ENCODE data around the gene EMSY. TPM values are rescaled to one million over a fixed set of nuclear protein-coding genes. Genes with fewer than 3 reads are reported as not detected.

The EMSY gene
- total and polyA plus RNA-seq, 2 of the 8 experiments (the other 6 are each of a cell fraction or from before 2014, with no cell fraction given): 29.6 to 34.6 TPM

GRCh38 chr11:76397383-76397782 lies 47.4 kb upstream of the EMSY start:
- no peak overlapping the region for H2BK5ac ChIP-seq (ENCODE audit: low read depth, low read length)
- no peak overlapping the region for H3K4me3 ChIP-seq (ENCODE audit: extremely low read depth in 1 of 4, insufficient read depth in 2 of 4, low read depth in 3 of 4, low read length in 4 of 4)
- no peak overlapping the region for H3K56ac ChIP-seq (replicated peaks; ENCODE audit: insufficient read length, low read depth, low read length)
- no peak overlapping the region for H3K23ac ChIP-seq (ENCODE audit: insufficient read length)
- H3K4me2 ChIP-seq (ENCODE audit: insufficient read depth in 1 of 2, low read depth in 2 of 2, low read length in 2 of 2): no peak overlapping the region
- no peaks in the 10 kb centered on the region for H3K23me2 ChIP-seq (ENCODE audit: low read depth, low read length)
- H3K27me3 ChIP-seq (replicated peaks in 1 of 4; ENCODE audit: control insufficient read depth in 3 of 4, extremely low read depth in 1 of 4, insufficient read depth in 3 of 4, low read length in 3 of 4): no peaks in the 10 kb centered on the region
- H2AK5ac ChIP-seq (ENCODE audit: low read depth, low read length): no peak overlapping the region
- H2BK12ac ChIP-seq (ENCODE audit: low read depth, low read length): no peak overlapping the region
- FAIRE-seq: no peak
- no peak overlapping the region for H4K91ac ChIP-seq (replicated peaks; ENCODE audit: insufficient read length, low read length)
- DNase-seq (ENCODE audit: low read depth in 1 of 2, low spot score in 2 of 2): no peak
- H3K4me1 ChIP-seq (replicated peaks in 1 of 4; ENCODE audit: control insufficient read depth in 3 of 4, insufficient read depth in 4 of 4, low read length in 3 of 4): no peaks in the 10 kb centered on the region
- no peak overlapping the region for H2BK120ac ChIP-seq (replicated peaks; ENCODE audit: low read depth, low read length)
- H2BK20ac ChIP-seq (ENCODE audit: low read length): no peak overlapping the region
- no peak overlapping the region for H2BK15ac ChIP-seq (ENCODE audit: low read length)
- H3K27ac ChIP-seq (ENCODE audit: low read depth, low read length): no peak overlapping the region
- no peak overlapping the region for H3K4ac ChIP-seq (replicated peaks; ENCODE audit: insufficient read length, low read depth, low read length)
- H3K79me1 ChIP-seq (ENCODE audit: low read depth, low read length): no peaks in the 10 kb centered on the region
- no peaks in the 10 kb centered on the region for H3K36me3 ChIP-seq (ENCODE audit: control insufficient read depth in 2 of 4, insufficient read depth in 4 of 4, low read length in 3 of 4)
- no peak overlapping the region for H3K18ac ChIP-seq (ENCODE audit: extremely low read depth, low read length)
- no peak overlapping the region for H3K9ac ChIP-seq (replicated peaks in 1 of 4; ENCODE audit: extremely low read depth in 1 of 4, low read depth in 3 of 4, low read length in 3 of 4)
- no peaks in the 10 kb centered on the region for H3K79me2 ChIP-seq (ENCODE audit: control insufficient read depth in 1 of 2, insufficient read depth in 2 of 2, low read length in 2 of 2)
- no peak overlapping the region for H3K14ac ChIP-seq (ENCODE audit: insufficient read length)
- no peak overlapping the region for H4K5ac ChIP-seq (ENCODE audit: insufficient read length, low read depth, low read length)
- no peaks in the 10 kb centered on the region for H4K20me1 ChIP-seq (replicated peaks in 1 of 2; ENCODE audit: control insufficient read depth in 1 of 2, insufficient read depth in 2 of 2, low read length in 2 of 2)
- no peak overlapping the region for H4K8ac ChIP-seq (ENCODE audit: extremely low read depth, insufficient read depth, low read length)
- no peaks in the 10 kb centered on the region for H3K9me3 ChIP-seq (ENCODE audit: insufficient read depth in 2 of 2, low read depth in 1 of 2, low read length in 1 of 2)
- ChIA-PET CTCF (ENCODE audit: partially characterized antibody) (no interaction called here), POLR2A (ENCODE audit: partially characterized antibody) (no interaction called here)
- no peak overlapping the region for H2AFZ ChIP-seq (ENCODE audit: low read length)
- 89% methylated on average over 3 of the region's 3 CpGs; no CpG with 5 or more reads in 1 of the 2 experiments for WGBS, 2 experiments (ENCODE audit: extremely low coverage in 1 of 2, insufficient coverage in 1 of 2, insufficient read length in 1 of 2, insufficient replicate concordance in 2 of 2, low coverage in 1 of 2, low lambda C conversion rate in 2 of 2, missing lambda C conversion rate in 1 of 2)
- no peak for TF ChIP-seq FOSL1 (IDR thresholded peaks at IDR 0.05; ENCODE audit: insufficient read depth, low read depth, low read length)
- TF ChIP-seq POLR2AphosphoS5 (IDR thresholded peaks at IDR 0.05; ENCODE audit: low read depth, low read length): no peak
- no peak for TF ChIP-seq ASH2L (IDR thresholded peaks at IDR 0.05; ENCODE audit: low read length)
